Trophoblast cell (in vitro differentiated cells and primary cell): ENCODE results near the gene DSC2.

Experiments used
- DNase-seq, 2 donors: peaks; one replicate each; pipeline ENCODE4 v3.0.0-alpha.2; 2016
- H2AFZ ChIP-seq: 2 replicates; pipeline ENCODE4 v1.6.1; 2013; ENCODE audit warnings: low read length, moderate library complexity, mild to moderate bottlenecking; ENCODE audit not compliant: insufficient read depth, poor library complexity
- H2AK5ac ChIP-seq: 2 replicates; pipeline ENCODE4 v1.6.1; 2013; ENCODE audit warnings: mild to moderate bottlenecking, low read length
- H2BK120ac ChIP-seq: 2 replicates; pipeline ENCODE4 v1.6.1; 2013; ENCODE audit warnings: low read length, mild to moderate bottlenecking, moderate library complexity; ENCODE audit not compliant: insufficient read depth, poor library complexity
- H2BK12ac ChIP-seq: 2 replicates; pipeline ENCODE4 v1.6.1; 2013; ENCODE audit warnings: mild to moderate bottlenecking, low read length, moderate library complexity
- H2BK5ac ChIP-seq: 2 replicates; pipeline ENCODE4 v1.6.1; 2013; ENCODE audit warnings: low read length, low read depth, moderate library complexity, mild to moderate bottlenecking; ENCODE audit not compliant: poor library complexity
- H3K14ac ChIP-seq: 2 replicates; pipeline ENCODE4 v1.6.1; 2013; ENCODE audit warnings: mild to moderate bottlenecking, low read length
- H3K18ac ChIP-seq: 2 replicates; pipeline ENCODE4 v1.6.1; 2013; ENCODE audit warnings: mild to moderate bottlenecking, low read length
- H3K23ac ChIP-seq: 2 replicates; pipeline ENCODE4 v1.6.1; 2013; ENCODE audit warnings: low read length
- H3K27ac ChIP-seq: 2 replicates; pipeline ENCODE4 v1.5.1; 2013; ENCODE audit warnings: low read depth, mild to moderate bottlenecking, inconsistent platforms, low read length, moderate library complexity
- H3K27me3 ChIP-seq: 2 replicates; pipeline ENCODE4 v1.6.1; 2013; ENCODE audit warnings: inconsistent platforms, mild to moderate bottlenecking, low read length, moderate library complexity; ENCODE audit not compliant: insufficient read depth
- H3K36me3 ChIP-seq, 2 experiments: 1 replicate in 1 of 2; 2 replicates in 1 of 2; pipeline ENCODE4 v1.6.1; 2013; ENCODE audit warnings: low read length in 2 of 2, mild to moderate bottlenecking in 2 of 2, moderate library complexity in 1 of 2; ENCODE audit not compliant: insufficient read depth in 2 of 2, control insufficient read depth in 1 of 2
- H3K4ac ChIP-seq: 2 replicates; pipeline ENCODE4 v1.6.1; 2013; ENCODE audit warnings: low read depth, mild to moderate bottlenecking, low read length, moderate library complexity
- H3K4me1 ChIP-seq, 2 experiments: 1 replicate in 1 of 2; 2 replicates in 1 of 2; pipeline ENCODE4 v1.6.1; 2013; ENCODE audit warnings: low read length in 2 of 2, mild to moderate bottlenecking in 2 of 2, moderate library complexity in 1 of 2; ENCODE audit not compliant: insufficient read depth in 2 of 2, control insufficient read depth in 1 of 2
- H3K4me2 ChIP-seq: 2 replicates; pipeline ENCODE4 v1.6.1; 2013; ENCODE audit warnings: inconsistent platforms, mild to moderate bottlenecking, low read length, moderate library complexity
- H3K4me3 ChIP-seq: 2 replicates; pipeline ENCODE4 v1.5.1; 2013; ENCODE audit warnings: mild to moderate bottlenecking, low read depth, low read length, inconsistent platforms
- H3K79me1 ChIP-seq: one replicate; pipeline ENCODE4 v1.6.1; 2013; ENCODE audit warnings: low read length
- H3K79me2 ChIP-seq: 2 replicates; pipeline ENCODE4 v1.6.1; 2013; ENCODE audit warnings: low read length, mild to moderate bottlenecking; ENCODE audit not compliant: control insufficient read depth, insufficient read depth, poor library complexity
- H3K9ac ChIP-seq: 2 replicates; pipeline ENCODE4 v1.6.1; 2013; ENCODE audit warnings: mild to moderate bottlenecking, low read length
- H3K9me3 ChIP-seq: 2 replicates; pipeline ENCODE4 v1.6.1; 2013; ENCODE audit warnings: low read depth, mild to moderate bottlenecking, control low read depth, inconsistent platforms, low read length; ENCODE audit not compliant: insufficient read depth
- H4K12ac ChIP-seq: 2 replicates; pipeline ENCODE4 v1.6.1; 2013; ENCODE audit warnings: low read depth, mild to moderate bottlenecking, low read length, moderate library complexity
- H4K8ac ChIP-seq: 2 replicates; pipeline ENCODE4 v1.6.1; 2013; ENCODE audit warnings: low read depth, mild to moderate bottlenecking, low read length, moderate library complexity
- H4K91ac ChIP-seq: one replicate; pipeline ENCODE4 v1.6.1; 2013; ENCODE audit warnings: low read depth, mild to moderate bottlenecking, low read length, moderate library complexity
- WGBS: extraction: QIAGEN DNeasy Blood & Tissue Kit; methylation state at CpG from one replicate; pipeline ENCODE4 v1.1.7; 2013; ENCODE audit warnings: missing lambda C conversion rate; ENCODE audit not compliant: insufficient read length, insufficient coverage; ENCODE audit errors: extremely low coverage; 5-methylcytosine and 5-hydroxymethylcytosine counted together

The DSC2 gene

DNA sequence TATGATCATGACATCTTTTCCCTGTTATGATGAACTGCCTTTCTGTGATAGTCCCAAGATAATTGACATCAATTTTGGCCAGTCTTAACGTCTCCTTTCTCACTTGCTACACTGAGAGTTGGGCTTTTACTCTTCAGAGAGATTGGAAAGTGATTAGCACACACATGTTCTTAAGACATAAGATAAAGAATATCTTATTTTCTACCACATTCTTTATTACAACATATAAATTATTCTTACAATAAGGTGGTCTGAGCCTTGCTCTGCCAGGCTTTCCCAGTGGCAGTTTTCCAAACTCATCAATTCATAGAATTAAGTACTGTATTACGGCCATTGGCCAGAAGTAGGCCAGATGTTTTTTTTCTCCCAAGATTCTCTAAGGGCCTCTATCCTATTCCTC is 54.0 kb downstream of the DSC2 start:
- Histone ChIP-seq H3K79me1 (no peaks in the 10 kb centered on the region), H3K4ac (no peak overlapping the region), H4K8ac (no peak overlapping the region), H3K27me3 (peaks cover 6% of the 10 kb centered on the region), H3K9ac (no peak overlapping the region), H2BK12ac (no peak overlapping the region), H3K79me2 (no peaks in the 10 kb centered on the region), H3K4me3 (no peak overlapping the region), H3K4me2 (no peak overlapping the region), H3K4me1 (peaks cover 0 to 2% of the 10 kb centered on the region in 2 experiments), H2AFZ (no peak overlapping the region), H2BK120ac (no peak overlapping the region), H2AK5ac (no peak overlapping the region), H4K12ac (no peak overlapping the region), H3K27ac (no peak overlapping the region), H3K36me3 (no peaks in the 10 kb centered on the region), H2BK5ac (no peak overlapping the region), H3K23ac (no peak overlapping the region), H3K14ac (no peak overlapping the region), H3K18ac (no peak overlapping the region), H4K91ac (no peak overlapping the region), H3K9me3 (peaks cover 1% of the 10 kb centered on the region)
- DNase-seq = no peak
- WGBS = no CpG with 5 or more reads among the region's 2 CpGs

DNA sequence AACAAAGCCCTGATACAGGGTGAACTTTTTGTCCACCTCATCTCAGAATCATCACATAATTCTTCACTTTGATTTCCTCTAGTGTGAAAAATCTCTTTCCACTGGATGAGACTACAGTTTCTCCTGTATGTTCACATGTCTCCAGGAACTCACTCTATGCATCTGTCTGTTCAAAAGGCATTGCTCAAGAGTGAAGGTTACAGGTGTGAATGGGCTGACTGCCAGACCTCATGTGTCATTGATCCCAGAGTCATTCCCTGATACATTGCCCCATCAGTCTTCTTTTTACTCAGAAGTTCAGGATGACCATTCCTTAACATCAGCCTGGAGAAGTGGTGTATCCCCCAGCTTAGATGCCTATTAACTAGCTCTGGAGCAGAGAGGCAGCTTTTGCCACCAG is 55.3 kb downstream of the DSC2 start:
- Histone ChIP-seq H2BK12ac (no peak overlapping the region), H2AK5ac (no peak overlapping the region), H4K8ac (no peak overlapping the region), H3K79me2 (no peaks in the 10 kb centered on the region), H3K27ac (no peak overlapping the region), H2BK120ac (no peak overlapping the region), H3K9ac (no peak overlapping the region), H3K9me3 (peaks cover 1% of the 10 kb centered on the region), H3K18ac (no peak overlapping the region), H3K4me2 (no peak overlapping the region), H4K91ac (no peak overlapping the region), H3K4ac (no peak overlapping the region), H3K4me3 (no peak overlapping the region), H3K23ac (no peak overlapping the region), H3K36me3 (no peaks in the 10 kb centered on the region), H4K12ac (no peak overlapping the region), H3K79me1 (no peaks in the 10 kb centered on the region), H3K27me3 (peaks cover 17% of the 10 kb centered on the region), H2AFZ (no peak overlapping the region), H2BK5ac (no peak overlapping the region), H3K4me1 (peaks cover 4 to 11% of the 10 kb centered on the region in 2 experiments), H3K14ac (no peak overlapping the region)
- peak; percentile 16 to 47 for DNase-seq

DNA sequence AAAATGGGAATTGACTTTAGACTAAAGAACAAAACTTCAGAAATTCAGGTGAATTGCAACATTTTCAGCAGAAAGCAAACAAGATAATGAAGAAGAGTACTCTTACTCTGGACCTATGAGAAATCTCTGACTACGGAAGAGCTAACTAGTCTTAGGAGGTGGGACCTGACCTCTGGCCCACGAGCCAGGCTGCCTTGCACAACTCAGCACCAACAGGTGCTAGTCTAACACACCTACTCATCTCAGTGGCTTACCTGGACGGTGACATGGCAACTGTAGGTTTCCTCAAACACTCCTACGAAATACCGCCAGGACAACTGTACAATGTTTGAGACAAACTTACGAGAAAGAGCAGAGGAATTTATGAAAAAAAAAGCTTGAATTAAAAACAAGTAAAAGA is 56.6 kb downstream of the DSC2 start:
- Histone ChIP-seq H3K9ac (no peak overlapping the region), H4K91ac (no peak overlapping the region), H3K36me3 (no peaks in the 10 kb centered on the region), H3K27ac (no peak overlapping the region), H4K8ac (no peak overlapping the region), H3K4me2 (no peak overlapping the region), H3K79me1 (no peaks in the 10 kb centered on the region), H3K4me1 (peaks cover 6 to 18% of the 10 kb centered on the region in 2 experiments), H3K14ac (no peak overlapping the region), H3K79me2 (no peaks in the 10 kb centered on the region), H2BK5ac (no peak overlapping the region), H4K12ac (no peak overlapping the region), H3K4me3 (no peak overlapping the region), H3K23ac (no peak overlapping the region), H3K9me3 (peaks cover 1% of the 10 kb centered on the region), H3K4ac (no peak overlapping the region), H2BK12ac (no peak overlapping the region), H2AFZ (no peak overlapping the region), H2BK120ac (no peak overlapping the region), H2AK5ac (no peak overlapping the region), H3K27me3 (peaks cover 30% of the 10 kb centered on the region), H3K18ac (no peak overlapping the region)
- WGBS = no CpG with 5 or more reads among the region's 6 CpGs
- DNase-seq = peak; percentile 86 to 91

DNA sequence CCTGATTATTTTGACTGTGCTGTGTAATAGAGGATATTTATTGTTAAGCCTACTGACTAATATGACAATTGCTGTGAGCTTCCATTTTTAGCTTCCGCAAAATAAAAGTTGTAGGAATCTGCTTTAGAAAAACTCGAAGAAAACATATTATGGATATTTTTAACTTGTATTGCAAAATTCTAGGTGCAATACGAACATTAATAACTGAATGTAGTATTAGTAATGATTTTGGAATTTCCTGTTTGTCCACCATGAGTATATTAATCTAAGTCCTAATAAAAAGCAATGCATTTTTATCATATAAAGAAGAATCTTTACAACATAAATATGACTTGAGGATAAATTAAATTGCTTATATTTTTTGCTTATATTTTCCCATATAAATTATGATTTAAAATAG is 57.3 kb downstream of the DSC2 start:
- H3K9ac ChIP-seq = no peak overlapping the region
- H2AFZ ChIP-seq = no peak overlapping the region
- H4K91ac ChIP-seq = no peak overlapping the region
- no peaks in the 10 kb centered on the region for H3K79me2 ChIP-seq
- no peak overlapping the region for H2BK5ac ChIP-seq
- H3K79me1 ChIP-seq = no peaks in the 10 kb centered on the region
- no peak overlapping the region for H3K23ac ChIP-seq
- no CpG with 5 or more reads among the region's 3 CpGs for WGBS
- H3K18ac ChIP-seq = no peak overlapping the region
- H4K12ac ChIP-seq = no peak overlapping the region
- no peak overlapping the region for H3K27ac ChIP-seq
- H3K4me2 ChIP-seq = no peak overlapping the region
- peaks cover 6 to 18% of the 10 kb centered on the region in 2 experiments for H3K4me1 ChIP-seq
- H3K27me3 ChIP-seq = peaks cover 30% of the 10 kb centered on the region
- H2BK120ac ChIP-seq = no peak overlapping the region
- peaks cover 1% of the 10 kb centered on the region for H3K9me3 ChIP-seq
- H4K8ac ChIP-seq = no peak overlapping the region
- no peak overlapping the region for H2AK5ac ChIP-seq
- no peak overlapping the region for H3K4ac ChIP-seq
- no peak overlapping the region for H3K4me3 ChIP-seq
- peak in 1 of 2 donors; percentile 34 for DNase-seq
- H2BK12ac ChIP-seq = no peak overlapping the region
- no peak overlapping the region for H3K14ac ChIP-seq
- no peaks in the 10 kb centered on the region for H3K36me3 ChIP-seq
